Panc1 (cell line): ENCODE data around the gene KLHL4. TPM values are rescaled to one million over a fixed set of nuclear protein-coding genes. Genes with fewer than 3 reads are reported as not detected.
A peak's percentile ranks its signal among the peaks of the same experiment; 100 is the strongest.

ENCODE experiments used
- ATAC-seq: fragments of 200-7000 bp; cut with Tn5 transposase; 2 replicates; pipeline ENCODE4 v1.9.1; 2020; ENCODE audit warnings: mild to moderate bottlenecking, moderate library complexity
- BruUV-seq: library from RNA; stranded (reverse); fragments of 400-500 nt; replicated peaks from 2 replicates; lab custom pipeline; 2021; lab: Mats Ljungman, UMichigan
- CTCF ChIA-PET: fragments of 300-600 bp; sonication (Branson Sonifier 250); formaldehyde crosslinking; loops from one replicate; lab custom pipeline; 2022; ENCODE audit warnings: antibody characterized with exemption; lab: Charles Lee
- POLR2A ChIA-PET: fragments of 300-600 bp; sonication (Branson Sonifier 250); formaldehyde crosslinking; loops from one replicate; lab custom pipeline; 2022; ENCODE audit warnings: antibody characterized with exemption; lab: Charles Lee
- DNase-seq: peaks from one replicate; pipeline ENCODE4 v3.0.0-alpha.2; 2010; ENCODE audit warnings: low read depth, low spot score
- H3K27ac ChIP-seq: 2 replicates; pipeline ENCODE4 v1.5.1; 2011; ENCODE audit warnings: mild to moderate bottlenecking, low read length, inconsistent platforms
- H3K27me3 ChIP-seq: fragments of 200-500 bp; sonication (Bioruptor generic); 2 replicates; pipeline ENCODE4 v1.6.0; 2014; ENCODE audit warnings: low read length, inconsistent platforms; ENCODE audit not compliant: control insufficient read depth, insufficient read depth
- H3K36me3 ChIP-seq: fragments of 200-500 bp; sonication (Bioruptor generic); 2 replicates; pipeline ENCODE4 v1.5.1; 2014; ENCODE audit warnings: inconsistent platforms, mild to moderate bottlenecking, low read length, moderate library complexity; ENCODE audit not compliant: control insufficient read depth, insufficient read depth
- H3K4me1 ChIP-seq: 2 replicates; pipeline ENCODE4 v1.5.1; 2011; ENCODE audit warnings: inconsistent platforms, mild to moderate bottlenecking, low read length, moderate library complexity; ENCODE audit not compliant: control insufficient read depth, insufficient read depth
- H3K4me3 ChIP-seq, 2 experiments: 2 replicates each; pipeline ENCODE4 v1.5.1; 2011 to 2012; ENCODE audit warnings: low read depth in 2 of 2, low read length in 2 of 2, mild to moderate bottlenecking in 2 of 2, inconsistent platforms in 1 of 2, moderate library complexity in 1 of 2
- H3K9me3 ChIP-seq: fragments of 200-500 bp; sonication (Bioruptor generic); 2 replicates; pipeline ENCODE4 v1.5.1; 2014; ENCODE audit warnings: low read depth, mild to moderate bottlenecking, inconsistent platforms, low read length, moderate library complexity; ENCODE audit not compliant: control insufficient read depth, insufficient read depth
- POLR2AphosphoS5 ChIP-seq: IDR thresholded peaks from 2 replicates; pipeline ENCODE4 v1.6.1; 2012; ENCODE audit warnings: mild to moderate bottlenecking, low read depth, low read length, moderate library complexity
- SIN3A ChIP-seq: IDR thresholded peaks from 2 replicates; pipeline ENCODE4 v1.6.1; 2012; ENCODE audit warnings: low read depth, mild to moderate bottlenecking, low read length, moderate library complexity, borderline replicate concordance; ENCODE audit not compliant: insufficient read depth
- TCF7L2 ChIP-seq: IDR thresholded peaks from 2 replicates; pipeline ENCODE4 v1.6.1; 2011; ENCODE audit warnings: mild to moderate bottlenecking, low read depth, low read length, inconsistent platforms
- in situ Hi-C: cut with HindIII; loops from 2 replicates; pipeline ENCODE4 v1.10.0; 2016; ENCODE audit warnings: low sequenced_read_pairs, low pct_unique_long_range_greater_than_20kb
- intact Hi-C: fragments of 100-400 bp; cut with micrococcal nuclease; formaldehyde crosslinking; loops from one replicate; pipeline ENCODE4 v1.10.0; 2022; ENCODE audit not compliant: unreplicated experiment
- total RNA-seq: library from RNA; stranded (reverse); gene quantifications from one replicate; pipeline ENCODE4 v1.2.1, GENCODE V29; 2021; ENCODE audit not compliant: unreplicated experiment
- TF ChIP-seq, protein P1 (sequence below), 2 experiments: IDR thresholded peaks; 2 replicates each; pipeline ENCODE4 v1.6.1; 2011 to 2012; ENCODE audit warnings: low read depth in 2 of 2, control low read depth in 1 of 2, low read length in 1 of 2, mild to moderate bottlenecking in 1 of 2, moderate library complexity in 1 of 2; ENCODE audit not compliant: insufficient read depth in 1 of 2
- TF ChIP-seq, protein P2 (sequence below): fragments of 450-650 bp; IDR thresholded peaks from 2 replicates; pipeline ENCODE4 v1.5.1; 2017; ENCODE audit warnings: mild to moderate bottlenecking

KLHL4 gene
- total RNA-seq, 1 experiment from 2014 or later: 27.6 TPM

DNA sequence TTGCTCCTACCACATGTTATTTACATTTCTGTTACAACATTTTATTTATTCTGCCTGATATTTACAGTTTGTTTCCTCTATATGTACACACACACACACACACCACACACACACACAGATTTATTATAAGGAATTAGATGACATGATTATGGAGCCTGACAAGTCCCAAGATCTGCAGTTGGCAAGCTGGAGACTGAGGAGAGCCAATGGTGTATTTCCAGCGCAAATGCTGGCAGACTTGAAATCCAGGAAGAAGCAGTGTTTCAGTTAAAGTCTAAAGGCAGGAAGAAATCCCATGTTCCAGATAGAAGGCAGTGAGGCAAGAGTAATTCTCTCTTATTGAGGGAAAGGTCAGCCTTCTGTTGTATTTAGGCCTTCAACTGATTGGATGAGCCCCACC is 1.8 kb upstream of the KLHL4 start:
- DNase-seq (no peak), ATAC-seq (no peak)
- Histone ChIP-seq H3K27me3 (no peaks in the 10 kb centered on the region), H3K36me3 (no peaks in the 10 kb centered on the region), H3K9me3 (no peaks in the 10 kb centered on the region), H3K4me3 (no peak overlapping the region), H3K27ac (peak overlapping the region; percentile 91), H3K4me1 (peaks cover 13% of the 10 kb centered on the region)
- in situ Hi-C loops: no loop called here
- ChIA-PET CTCF (no interaction called here), POLR2A (no interaction called here)
- TF ChIP-seq, protein P1, sequence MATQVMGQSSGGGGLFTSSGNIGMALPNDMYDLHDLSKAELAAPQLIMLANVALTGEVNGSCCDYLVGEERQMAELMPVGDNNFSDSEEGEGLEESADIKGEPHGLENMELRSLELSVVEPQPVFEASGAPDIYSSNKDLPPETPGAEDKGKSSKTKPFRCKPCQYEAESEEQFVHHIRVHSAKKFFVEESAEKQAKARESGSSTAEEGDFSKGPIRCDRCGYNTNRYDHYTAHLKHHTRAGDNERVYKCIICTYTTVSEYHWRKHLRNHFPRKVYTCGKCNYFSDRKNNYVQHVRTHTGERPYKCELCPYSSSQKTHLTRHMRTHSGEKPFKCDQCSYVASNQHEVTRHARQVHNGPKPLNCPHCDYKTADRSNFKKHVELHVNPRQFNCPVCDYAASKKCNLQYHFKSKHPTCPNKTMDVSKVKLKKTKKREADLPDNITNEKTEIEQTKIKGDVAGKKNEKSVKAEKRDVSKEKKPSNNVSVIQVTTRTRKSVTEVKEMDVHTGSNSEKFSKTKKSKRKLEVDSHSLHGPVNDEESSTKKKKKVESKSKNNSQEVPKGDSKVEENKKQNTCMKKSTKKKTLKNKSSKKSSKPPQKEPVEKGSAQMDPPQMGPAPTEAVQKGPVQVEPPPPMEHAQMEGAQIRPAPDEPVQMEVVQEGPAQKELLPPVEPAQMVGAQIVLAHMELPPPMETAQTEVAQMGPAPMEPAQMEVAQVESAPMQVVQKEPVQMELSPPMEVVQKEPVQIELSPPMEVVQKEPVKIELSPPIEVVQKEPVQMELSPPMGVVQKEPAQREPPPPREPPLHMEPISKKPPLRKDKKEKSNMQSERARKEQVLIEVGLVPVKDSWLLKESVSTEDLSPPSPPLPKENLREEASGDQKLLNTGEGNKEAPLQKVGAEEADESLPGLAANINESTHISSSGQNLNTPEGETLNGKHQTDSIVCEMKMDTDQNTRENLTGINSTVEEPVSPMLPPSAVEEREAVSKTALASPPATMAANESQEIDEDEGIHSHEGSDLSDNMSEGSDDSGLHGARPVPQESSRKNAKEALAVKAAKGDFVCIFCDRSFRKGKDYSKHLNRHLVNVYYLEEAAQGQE (IDR thresholded peaks at IDR 0.05; ENCODE audit: insufficient read depth in 1 of 2, low read depth in 2 of 2, low read length in 1 of 2): no peak
- no TSS peak for BruUV-seq
- intact Hi-C loops: loop anchor here (5.0 kb wide), 2 partner anchors 146 to 174 kb away; no protein-coding TSS in a partner anchor

DNA sequence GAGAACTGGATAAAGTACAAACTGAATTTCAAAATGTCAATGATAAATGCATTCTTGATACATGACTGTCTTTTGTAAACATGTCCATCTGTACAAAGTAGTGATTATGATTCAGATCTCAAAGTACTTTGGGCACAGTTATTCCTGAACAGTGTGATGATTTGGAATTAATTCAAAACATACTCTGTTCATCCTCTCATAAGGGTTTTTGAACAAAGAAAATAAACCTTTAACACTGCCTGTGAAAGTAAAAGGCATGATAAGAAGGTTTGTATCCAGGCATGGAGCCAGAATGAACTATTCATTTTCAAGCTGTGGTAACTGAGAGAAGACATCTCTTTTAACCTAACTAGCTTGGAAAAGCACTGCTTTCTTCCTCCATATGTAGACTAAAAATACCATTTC is 883 bp upstream of the KLHL4 start:
- peak overlapping the region; percentile 59 to 94; a peak in 3 of 4 replicates for H3K4me3 ChIP-seq
- intact Hi-C loops (loop anchor here (5.0 kb wide), 2 partner anchors 146 to 174 kb away; no protein-coding TSS in a partner anchor), in situ Hi-C loops (no loop called here)
- no peaks in the 10 kb centered on the region for H3K36me3 ChIP-seq
- no peaks in the 10 kb centered on the region for H3K9me3 ChIP-seq
- peak; percentile 46; the same call in 1 of the 2 replicates for TF ChIP-seq TCF7L2
- TF ChIP-seq, protein P2, sequence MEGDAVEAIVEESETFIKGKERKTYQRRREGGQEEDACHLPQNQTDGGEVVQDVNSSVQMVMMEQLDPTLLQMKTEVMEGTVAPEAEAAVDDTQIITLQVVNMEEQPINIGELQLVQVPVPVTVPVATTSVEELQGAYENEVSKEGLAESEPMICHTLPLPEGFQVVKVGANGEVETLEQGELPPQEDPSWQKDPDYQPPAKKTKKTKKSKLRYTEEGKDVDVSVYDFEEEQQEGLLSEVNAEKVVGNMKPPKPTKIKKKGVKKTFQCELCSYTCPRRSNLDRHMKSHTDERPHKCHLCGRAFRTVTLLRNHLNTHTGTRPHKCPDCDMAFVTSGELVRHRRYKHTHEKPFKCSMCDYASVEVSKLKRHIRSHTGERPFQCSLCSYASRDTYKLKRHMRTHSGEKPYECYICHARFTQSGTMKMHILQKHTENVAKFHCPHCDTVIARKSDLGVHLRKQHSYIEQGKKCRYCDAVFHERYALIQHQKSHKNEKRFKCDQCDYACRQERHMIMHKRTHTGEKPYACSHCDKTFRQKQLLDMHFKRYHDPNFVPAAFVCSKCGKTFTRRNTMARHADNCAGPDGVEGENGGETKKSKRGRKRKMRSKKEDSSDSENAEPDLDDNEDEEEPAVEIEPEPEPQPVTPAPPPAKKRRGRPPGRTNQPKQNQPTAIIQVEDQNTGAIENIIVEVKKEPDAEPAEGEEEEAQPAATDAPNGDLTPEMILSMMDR: no peak
- TF ChIP-seq POLR2AphosphoS5: peak; percentile 55
- peaks cover 18% of the 10 kb centered on the region for H3K4me1 ChIP-seq
- CTCF ChIA-PET: no interaction called here
- POLR2A ChIA-PET: no interaction called here
- BruUV-seq: no TSS peak
- H3K27me3 ChIP-seq: no peaks in the 10 kb centered on the region
- peak; percentile 68 for ATAC-seq
- H3K27ac ChIP-seq: peak overlapping the region; percentile 91
- no peak for DNase-seq

DNA sequence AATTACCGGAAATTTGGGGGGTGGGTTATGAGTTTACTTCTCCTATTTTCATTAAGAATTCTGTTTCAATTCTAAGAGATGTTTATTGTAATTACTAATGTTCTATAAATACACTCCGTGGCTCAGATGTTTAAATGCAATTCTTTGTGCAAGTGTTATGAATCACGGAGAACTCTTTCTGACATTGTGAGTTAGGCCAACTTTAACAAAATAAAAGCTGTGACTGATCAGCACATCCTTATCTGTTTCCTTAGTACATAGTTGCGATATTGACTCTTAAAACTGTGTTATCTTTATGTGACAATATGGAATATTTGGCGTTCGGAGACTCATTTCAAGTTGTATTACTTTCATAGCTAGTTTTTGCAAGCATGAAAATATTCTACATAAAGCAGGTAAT is 902 bp downstream of the KLHL4 start:
- Histone ChIP-seq H3K27ac (peak overlapping the region; percentile 91), H3K27me3 (no peaks in the 10 kb centered on the region), H3K4me3 (peak overlapping the region; percentile 59 to 94), H3K36me3 (no peaks in the 10 kb centered on the region), H3K4me1 (peaks cover 20% of the 10 kb centered on the region), H3K9me3 (no peaks in the 10 kb centered on the region)
- ChIA-PET POLR2A (no interaction called here), CTCF (no interaction called here)
- in situ Hi-C loops: no loop called here
- intact Hi-C loops: loop anchor here (5.0 kb wide), 2 partner anchors 144 to 176 kb away; no protein-coding TSS in a partner anchor
- no TSS peak for BruUV-seq
- ATAC-seq (no peak), DNase-seq (no peak)
- TF ChIP-seq, protein P1 (IDR thresholded peaks at IDR 0.05; ENCODE audit: insufficient read depth in 1 of 2, low read depth in 2 of 2, low read length in 1 of 2): no peak
- TF ChIP-seq SIN3A: no peak
- TF ChIP-seq, protein P2: no peak
